ENCODE measurements around the gene YTHDF1.

YTHDF1 gene

GRCh38 chr20:63206878-63207277 lies 9.1 kb downstream of the YTHDF1 start:
- no peak for DNase-seq

- no peak for DNase-seq
These were observed 10.0 kb downstream of the YTHDF1 start for GRCh38 chr20:63205896-63206295.

DNA sequence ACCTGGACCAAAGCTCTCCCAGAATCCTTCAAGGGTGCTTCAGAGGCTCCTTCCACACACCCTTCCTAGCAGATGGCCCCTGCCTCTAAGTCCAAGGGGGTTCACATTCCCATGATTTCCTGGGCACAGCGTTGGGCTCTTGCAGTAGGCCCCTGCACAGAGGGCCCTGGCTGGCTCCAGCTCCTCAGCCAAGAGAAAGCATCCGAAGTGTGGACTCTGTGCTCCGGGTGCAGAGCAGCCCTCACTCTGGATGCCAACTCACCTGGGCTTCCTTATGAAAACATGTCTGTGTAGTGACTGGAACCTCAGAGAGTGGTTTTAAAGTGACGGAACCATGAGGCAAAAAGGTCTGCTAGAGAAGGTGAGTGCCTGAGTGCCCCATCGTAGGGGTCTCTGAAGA lies 11.6 kb downstream of the YTHDF1 start:
- DNase-seq: no peak

DNA sequence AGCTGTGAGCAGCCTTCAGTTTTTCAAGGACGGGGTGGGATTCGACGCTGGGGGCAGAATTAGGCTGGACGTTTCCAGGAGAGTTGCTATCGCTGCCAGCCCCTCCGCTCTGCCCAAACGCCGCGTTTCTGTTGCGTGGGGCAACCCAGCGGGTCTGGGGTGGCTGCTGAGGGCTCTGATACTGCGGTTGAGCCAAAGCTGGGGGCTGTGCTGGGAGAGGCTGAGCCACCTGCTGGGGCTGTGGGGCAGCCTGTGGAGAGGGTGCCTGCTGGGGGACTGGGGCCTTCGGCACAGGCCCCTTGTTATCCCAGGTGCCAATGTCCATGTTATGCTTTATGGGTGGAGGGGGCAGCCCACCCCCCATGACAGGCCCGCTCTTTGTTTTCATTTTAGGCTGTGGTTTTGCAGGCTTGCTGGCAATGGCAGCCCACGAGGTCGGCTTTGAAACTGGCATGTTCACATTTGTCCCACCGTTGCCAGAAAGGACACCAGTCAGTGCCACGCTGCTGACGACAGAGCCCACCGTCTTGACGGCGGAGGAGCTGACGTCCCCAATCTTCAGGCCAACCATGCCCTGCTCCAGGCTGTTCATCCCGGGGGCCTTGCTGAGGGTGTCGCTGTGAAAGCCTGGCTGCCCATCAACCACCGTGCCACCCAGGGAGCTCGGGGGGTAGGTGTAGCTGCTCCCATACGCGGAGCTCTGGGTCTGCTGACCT lies 13.0 kb downstream of the YTHDF1 start:
- DNase-seq: no peak

- no peak for DNase-seq
These were observed 13.9 kb downstream of the YTHDF1 start for GRCh38 chr20:63202021-63202420.

DNA sequence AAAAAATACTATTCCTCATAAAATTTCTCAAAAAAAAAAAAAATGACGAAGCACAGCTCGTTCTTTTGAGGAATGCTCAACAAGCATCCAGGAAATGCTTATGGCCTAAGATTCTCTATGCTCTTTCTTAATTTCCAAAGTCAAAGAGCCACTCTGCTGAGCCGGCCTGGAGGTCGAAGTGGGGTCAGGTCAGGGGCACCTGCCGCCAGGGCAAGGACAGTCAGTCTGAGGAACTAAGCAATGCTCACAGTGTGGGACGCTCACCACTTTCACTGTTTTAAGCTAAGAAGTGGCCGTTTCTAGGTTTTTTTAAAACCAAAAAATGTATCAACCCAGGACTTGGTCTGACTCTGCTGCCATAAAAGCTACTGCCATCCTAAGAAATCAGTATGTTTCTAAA lies 17.3 kb downstream of the YTHDF1 start:
- DNase-seq: no peak

GRCh38 chr20:63196768-63197470 lies 19.0 kb downstream of the YTHDF1 start:
- no peak for DNase-seq

- no peak for DNase-seq
These were observed 21.1 kb downstream of the YTHDF1 start for GRCh38 chr20:63194797-63195173.

GRCh38 chr20:63194007-63194796 lies 21.7 kb downstream of the YTHDF1 start:
- no peak for DNase-seq

DNA sequence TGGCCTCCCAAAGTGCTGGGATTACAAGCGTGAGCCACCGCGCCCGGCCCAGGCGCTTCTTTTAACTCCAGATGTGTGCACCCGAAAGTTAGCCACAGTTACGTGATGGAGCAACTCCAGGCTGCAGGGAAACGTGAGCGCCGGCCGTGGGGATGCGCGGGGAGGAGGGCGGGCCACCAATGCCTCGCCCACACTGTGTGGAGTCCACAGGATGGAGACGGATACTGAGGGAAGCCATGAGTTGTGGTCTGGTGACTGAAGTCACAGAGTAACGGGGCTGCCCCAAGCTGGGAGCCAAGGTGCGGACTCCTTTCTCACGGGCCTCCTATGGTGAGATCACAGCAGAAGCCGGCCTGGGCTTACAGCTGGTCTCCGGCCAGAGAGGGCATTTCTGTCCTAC lies 23.2 kb downstream of the YTHDF1 start:
- DNase-seq: no peak

DNA sequence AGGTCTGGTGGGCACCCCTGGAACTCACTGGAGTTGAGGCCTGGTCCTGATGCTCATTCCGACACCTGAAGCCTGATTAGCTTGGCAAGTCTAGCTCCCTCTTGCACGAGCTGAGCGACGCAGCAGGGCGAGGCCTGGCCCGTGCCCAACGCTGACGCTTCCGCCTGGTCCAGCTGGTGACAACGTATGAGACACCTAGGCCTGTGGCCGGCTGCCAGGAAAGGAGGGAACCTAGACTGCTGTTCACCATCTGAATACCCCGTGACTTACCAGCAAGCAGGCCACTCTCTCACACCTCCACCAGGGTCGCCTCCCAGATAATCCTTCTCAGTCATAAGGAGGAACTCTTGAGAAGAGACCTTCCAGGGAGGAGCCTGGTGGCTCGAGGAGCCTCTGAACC lies 24.5 kb downstream of the YTHDF1 start:
- no peak for DNase-seq

DNA sequence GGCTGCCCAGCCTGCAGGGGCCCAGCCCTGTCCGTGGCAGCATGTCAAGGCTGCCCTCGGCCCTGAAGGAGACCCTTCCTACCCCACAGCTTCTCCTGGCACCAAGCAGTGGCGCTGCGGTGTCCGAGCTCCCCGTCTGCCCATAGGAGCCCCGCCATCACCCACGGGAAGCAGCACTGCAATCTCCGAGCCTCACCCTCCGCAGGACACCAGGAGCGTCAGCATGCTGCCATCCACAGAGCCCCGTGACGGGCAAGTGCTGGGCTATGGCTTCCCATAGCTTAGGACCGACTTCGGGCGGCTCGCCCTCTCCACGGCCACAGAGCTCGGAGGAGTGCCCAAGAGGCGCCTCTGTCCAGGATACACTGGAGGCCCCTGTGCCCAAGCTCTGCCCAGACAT lies 25.1 kb downstream of the YTHDF1 start:
- no peak for DNase-seq

GRCh38 chr20:63189846-63190559 lies 25.9 kb downstream of the YTHDF1 start:
- no peak for DNase-seq

DNA sequence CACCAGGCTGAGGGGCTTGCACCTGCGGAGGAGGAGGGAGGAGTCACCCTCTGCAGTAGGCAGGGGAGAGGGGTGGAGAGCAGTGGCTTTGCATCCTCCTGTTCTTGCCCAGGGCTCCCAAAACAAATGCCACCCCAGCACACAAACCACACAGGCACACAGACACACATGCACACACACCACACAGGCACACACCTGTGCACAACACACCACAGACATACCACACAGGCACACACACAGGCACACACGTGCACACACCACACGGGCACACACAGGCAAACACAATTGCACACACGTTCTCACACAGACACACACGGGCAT lies 26.6 kb downstream of the YTHDF1 start:
- DNase-seq: no peak

DNA sequence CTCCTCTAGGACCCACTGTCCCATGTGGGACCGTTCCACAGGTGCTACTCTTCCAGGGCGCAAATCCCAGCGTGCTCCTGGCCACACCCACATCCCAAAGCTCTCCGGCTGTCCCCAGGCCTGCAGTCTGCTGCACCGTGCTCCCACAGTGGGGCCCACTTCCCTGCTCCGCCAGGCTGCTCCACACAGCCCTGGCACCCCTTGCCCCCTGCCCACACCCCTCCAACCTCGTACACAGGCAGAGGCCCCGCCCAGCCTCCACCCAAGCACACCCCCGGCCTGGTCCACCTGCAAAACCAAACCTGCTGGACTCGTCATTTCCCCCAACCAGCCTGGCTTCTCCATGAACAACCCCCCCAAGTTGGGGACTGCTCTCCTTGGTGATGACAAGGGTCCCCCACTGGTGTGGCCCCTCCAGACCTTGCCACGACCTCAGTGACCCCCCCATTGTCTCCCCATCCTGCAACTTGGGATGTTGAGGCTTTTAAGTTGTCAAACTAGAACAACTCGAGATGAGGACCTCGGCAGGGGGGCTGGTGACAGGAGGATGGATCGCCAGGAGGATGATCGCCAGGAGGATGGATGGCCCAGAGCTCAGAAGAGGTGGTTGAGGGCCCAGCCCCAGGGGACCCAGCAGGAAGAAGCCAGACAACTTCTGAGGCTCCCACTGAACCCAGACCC lies 27.1 kb downstream of the YTHDF1 start:
- DNase-seq: no peak

DNA sequence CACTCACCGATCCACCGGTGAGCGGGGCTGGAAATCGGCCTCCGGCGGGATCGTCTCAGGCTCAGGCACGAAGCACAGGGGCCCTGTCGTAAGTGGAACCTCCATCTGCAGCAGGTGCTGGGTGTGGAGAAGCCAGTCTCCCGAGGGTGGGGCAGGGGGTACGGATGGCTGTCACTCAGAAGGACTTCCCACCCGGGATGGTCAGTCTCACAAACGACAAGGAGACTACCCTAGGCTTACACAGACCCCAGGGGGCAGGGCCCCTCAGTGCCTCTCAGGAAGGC lies 27.8 kb downstream of the YTHDF1 start:
- DNase-seq: no peak

- no peak for DNase-seq
These were observed 28.4 kb downstream of the YTHDF1 start for GRCh38 chr20:63187338-63188158.

DNA sequence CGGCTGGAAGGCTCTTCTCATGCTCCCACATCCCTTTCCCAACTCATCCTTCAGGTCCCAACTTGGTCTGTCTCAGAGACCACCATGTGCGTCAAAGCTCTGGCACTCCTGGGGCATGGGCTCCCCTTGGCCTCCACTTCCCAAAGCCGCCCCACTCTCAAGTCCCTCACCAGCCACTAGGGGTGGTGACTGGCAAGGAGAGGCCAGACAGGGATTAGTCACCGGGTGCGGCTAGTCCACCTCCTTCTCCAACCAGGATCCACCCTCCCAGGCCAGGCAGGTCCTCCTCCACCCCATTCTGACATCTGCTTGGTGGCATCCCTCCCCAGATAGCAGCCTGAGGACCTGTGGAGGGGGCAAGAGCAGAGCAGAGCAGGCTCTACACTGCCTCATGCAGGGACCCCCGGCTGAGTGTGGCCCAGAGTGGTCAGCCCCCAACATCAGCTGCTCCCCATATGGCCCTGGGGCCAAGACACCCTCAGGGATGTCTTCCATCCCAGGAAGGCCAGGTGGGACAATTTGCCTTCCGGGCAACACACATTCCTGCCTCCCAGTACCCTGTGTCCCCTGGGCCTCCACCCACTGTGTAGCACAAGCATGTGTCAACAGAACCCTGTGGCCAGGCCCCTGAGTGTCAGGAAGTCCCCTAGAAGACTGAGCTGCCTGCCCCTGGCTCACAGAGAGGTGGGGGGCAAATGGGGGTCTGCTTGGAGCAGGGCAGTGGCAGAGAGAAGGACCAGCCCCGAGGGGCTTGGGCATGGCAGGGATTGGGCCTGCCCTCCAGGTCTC lies 29.2 kb downstream of the YTHDF1 start:
- no peak for DNase-seq

GRCh38 chr20:63186084-63186483 lies 29.8 kb downstream of the YTHDF1 start:
- DNase-seq: no peak

- no peak for DNase-seq
These were observed 30.6 kb downstream of the YTHDF1 start for GRCh38 chr20:63185215-63185796.

All from suppressor macrophage (primary cell).